Lung (tissue), 12 donors: ENCODE measurements around the gene CD163. TPM values are rescaled to one million over a fixed set of nuclear protein-coding genes. Genes with fewer than 3 reads are reported as not detected.

Experiments used
- ATAC-seq: fragments of 200-7000 bp; cut with Tn5 transposase; one replicate; pipeline ENCODE4 v1.9.1; 2020; ENCODE audit warnings: moderate number of reproducible peaks; ENCODE audit not compliant: insufficient read depth, low FRiP score
- DNase-seq, 3 donors: peaks; one replicate each; pipeline ENCODE4 v3.0.0-alpha.2; 2013 to 2017
- H3K27ac ChIP-seq, 2 donors: one replicate each; pipeline ENCODE4 v1.5.1; 2013; ENCODE audit warnings: mild to moderate bottlenecking in 2 of 2, moderate library complexity in 2 of 2, control low read depth in 1 of 2, inconsistent platforms in 1 of 2, low read depth in 1 of 2, low read length in 1 of 2
- H3K27me3 ChIP-seq, 3 donors: one replicate each; pipeline ENCODE4 v1.5.1; 2013; ENCODE audit warnings: low read length in 2 of 3; ENCODE audit not compliant: control insufficient read depth in 3 of 3, insufficient read depth in 3 of 3
- H3K36me3 ChIP-seq, 4 donors: one replicate each; pipeline ENCODE4 v1.5.1; 2013; ENCODE audit warnings: low read length in 4 of 4, mild to moderate bottlenecking in 1 of 4, moderate library complexity in 1 of 4; ENCODE audit not compliant: control insufficient read depth in 4 of 4, insufficient read depth in 4 of 4
- H3K4me1 ChIP-seq, 5 donors: one replicate each; pipeline ENCODE4 v1.5.1; 2013; ENCODE audit warnings: low read length in 5 of 5, mild to moderate bottlenecking in 2 of 5, moderate library complexity in 1 of 5; ENCODE audit not compliant: control insufficient read depth in 5 of 5, insufficient read depth in 5 of 5
- H3K4me3 ChIP-seq: one replicate; pipeline ENCODE4 v1.5.1; 2013; ENCODE audit warnings: mild to moderate bottlenecking, control low read depth, moderate library complexity
- H3K9ac ChIP-seq, 2 donors: one replicate each; pipeline ENCODE4 v1.5.1; 2013; ENCODE audit warnings: low read length in 2 of 2, control low read depth in 1 of 2; ENCODE audit not compliant: insufficient read depth in 1 of 2
- H3K9me3 ChIP-seq, 4 donors: one replicate each; pipeline ENCODE4 v1.5.1; 2013; ENCODE audit warnings: low read length in 3 of 4, mild to moderate bottlenecking in 1 of 4, moderate library complexity in 1 of 4; ENCODE audit not compliant: control insufficient read depth in 4 of 4, insufficient read depth in 3 of 4
- WGBS, 2 donors: extraction: QIAGEN DNeasy Blood & Tissue Kit; methylation state at CpG; one replicate each; pipeline ENCODE4 v1.1.7; 2013; 5-methylcytosine and 5-hydroxymethylcytosine counted together
- polyA plus RNA-seq, 2 donors: library from polyadenylated mRNA; stranded (reverse); fragments of 200-250 nt; gene quantifications; one replicate each; pipeline ENCODE4 v1.2.1, GENCODE V29; 2013
- total RNA-seq, 2 donors: library from RNA; depleted of rRNA in 1 of 2; stranded (reverse); fragments of >200 nt in 1 of 2; gene quantifications; one replicate each; pipeline ENCODE4 v1.2.1, GENCODE V29; 2014 to 2021
- TF ChIP-seq, protein P1 (sequence below): IDR thresholded peaks from 2 replicates; pipeline ENCODE4 v1.5.1; 2012; ENCODE audit warnings: mild to moderate bottlenecking; ENCODE audit errors: control extremely low read depth, extremely low read depth
- donor health status: control.
- donor health status: control.
- donor health status: Bipolar disorder and iron deficiency.
- donor health status: healthy.
- donor health status: DM: yes; HTN: yes; CAD: no.

CD163 gene
- total and polyA plus RNA-seq, 4 donors, result 41.5 to 1,601 (median 348) TPM

DNA sequence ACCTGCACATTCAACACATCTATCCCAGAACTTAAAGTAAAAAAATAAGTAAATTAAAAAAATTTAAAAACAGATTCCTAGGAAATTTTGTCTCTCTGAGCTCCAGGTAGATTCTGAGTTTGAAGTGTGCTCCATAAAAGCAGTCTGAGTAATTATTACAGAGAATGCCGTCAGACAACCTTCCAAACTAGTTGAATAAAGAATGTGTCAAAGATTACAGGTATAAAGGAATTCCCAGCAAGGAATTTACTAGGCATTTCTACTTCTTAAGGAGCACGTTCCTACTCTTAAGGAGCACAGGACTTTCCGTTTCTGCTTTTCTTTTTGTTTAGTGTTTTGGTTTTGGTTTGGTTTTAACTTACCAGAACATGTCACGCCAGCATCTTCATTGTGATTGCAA is 7.1 kb downstream of the CD163 start:
- no peak overlapping the region for H3K4me3 ChIP-seq
- H3K27ac ChIP-seq, result no peak overlapping the region
- no peaks in the 10 kb centered on the region for H3K36me3 ChIP-seq

DNA sequence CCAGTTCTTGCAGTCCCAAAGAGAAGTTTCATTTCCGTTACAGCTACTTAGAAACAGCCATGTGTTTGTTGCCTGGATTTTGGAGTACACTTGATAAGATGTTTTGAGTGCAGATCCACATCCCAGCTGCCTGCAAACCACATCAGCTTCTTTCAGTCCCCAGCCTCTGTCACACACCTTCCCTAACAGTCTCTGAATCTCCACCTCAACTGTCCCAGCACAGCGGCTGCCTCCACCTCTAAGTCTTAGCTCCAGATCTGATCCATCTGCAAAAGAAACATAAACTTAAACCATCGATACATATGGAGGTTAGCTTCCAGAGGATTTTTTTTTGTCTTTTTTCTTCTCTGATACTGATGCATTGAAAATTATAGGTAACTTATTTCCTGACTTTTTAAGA is 8.4 kb downstream of the CD163 start:
- H3K4me1 ChIP-seq, result no peaks in the 10 kb centered on the region
- ATAC-seq, result no peak
- H3K4me3 ChIP-seq, result no peak overlapping the region
- TF ChIP-seq, protein P1, sequence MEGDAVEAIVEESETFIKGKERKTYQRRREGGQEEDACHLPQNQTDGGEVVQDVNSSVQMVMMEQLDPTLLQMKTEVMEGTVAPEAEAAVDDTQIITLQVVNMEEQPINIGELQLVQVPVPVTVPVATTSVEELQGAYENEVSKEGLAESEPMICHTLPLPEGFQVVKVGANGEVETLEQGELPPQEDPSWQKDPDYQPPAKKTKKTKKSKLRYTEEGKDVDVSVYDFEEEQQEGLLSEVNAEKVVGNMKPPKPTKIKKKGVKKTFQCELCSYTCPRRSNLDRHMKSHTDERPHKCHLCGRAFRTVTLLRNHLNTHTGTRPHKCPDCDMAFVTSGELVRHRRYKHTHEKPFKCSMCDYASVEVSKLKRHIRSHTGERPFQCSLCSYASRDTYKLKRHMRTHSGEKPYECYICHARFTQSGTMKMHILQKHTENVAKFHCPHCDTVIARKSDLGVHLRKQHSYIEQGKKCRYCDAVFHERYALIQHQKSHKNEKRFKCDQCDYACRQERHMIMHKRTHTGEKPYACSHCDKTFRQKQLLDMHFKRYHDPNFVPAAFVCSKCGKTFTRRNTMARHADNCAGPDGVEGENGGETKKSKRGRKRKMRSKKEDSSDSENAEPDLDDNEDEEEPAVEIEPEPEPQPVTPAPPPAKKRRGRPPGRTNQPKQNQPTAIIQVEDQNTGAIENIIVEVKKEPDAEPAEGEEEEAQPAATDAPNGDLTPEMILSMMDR, result no peak
- no peaks in the 10 kb centered on the region for H3K9me3 ChIP-seq
- DNase-seq, result no peak
- 88 to 94% methylated on average over 3 of the region's 3 CpGs for WGBS, 2 donors
- H3K27me3 ChIP-seq, result no peaks in the 10 kb centered on the region
- H3K27ac ChIP-seq, result no peak overlapping the region
- H3K9ac ChIP-seq, result no peak overlapping the region
- H3K36me3 ChIP-seq, result no peaks in the 10 kb centered on the region

More for the DNA sequence above, 7.1 kb downstream of the CD163 start:
- 59 to 80% methylated on average over 4 of the region's 4 CpGs for WGBS, 2 donors
- Histone ChIP-seq H3K4me1 (no peaks in the 10 kb centered on the region), H3K9me3 (no peaks in the 10 kb centered on the region), H3K9ac (no peak overlapping the region), H3K27me3 (no peaks in the 10 kb centered on the region)
- DNase-seq (peak in 2 of 3 donors; percentile 17 to 57), ATAC-seq (no peak)
- TF ChIP-seq, protein P1, result no peak

DNA sequence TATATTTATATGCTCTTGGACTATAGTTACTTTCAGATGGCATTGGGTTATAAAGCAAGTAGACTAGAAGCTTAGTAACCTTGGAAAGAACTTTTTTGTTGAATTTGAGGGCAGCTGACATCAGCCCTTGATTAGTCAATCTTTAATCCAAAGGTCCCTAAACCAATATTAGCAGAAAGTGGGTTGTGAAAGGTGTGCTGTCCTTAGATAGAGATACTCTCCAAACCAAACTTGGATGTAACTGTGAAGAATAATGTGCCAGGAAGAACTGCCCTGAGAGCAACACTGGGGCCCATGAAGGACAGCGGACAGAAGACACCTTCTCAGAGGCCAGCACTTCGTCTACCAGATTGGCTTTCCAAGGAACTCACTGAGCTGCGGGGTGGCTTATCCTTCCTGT is 10.6 kb downstream of the CD163 start:
- no peak for DNase-seq
- WGBS, 2 donors, result 87 to 96% methylated on average over 3 of the region's 3 CpGs
- Histone ChIP-seq H3K27ac (no peak overlapping the region), H3K4me1 (no peaks in the 10 kb centered on the region), H3K36me3 (no peaks in the 10 kb centered on the region), H3K9ac (no peak overlapping the region), H3K27me3 (no peaks in the 10 kb centered on the region), H3K4me3 (no peak overlapping the region), H3K9me3 (no peaks in the 10 kb centered on the region)
- TF ChIP-seq, protein P1, result no peak
- ATAC-seq, result no peak

DNA sequence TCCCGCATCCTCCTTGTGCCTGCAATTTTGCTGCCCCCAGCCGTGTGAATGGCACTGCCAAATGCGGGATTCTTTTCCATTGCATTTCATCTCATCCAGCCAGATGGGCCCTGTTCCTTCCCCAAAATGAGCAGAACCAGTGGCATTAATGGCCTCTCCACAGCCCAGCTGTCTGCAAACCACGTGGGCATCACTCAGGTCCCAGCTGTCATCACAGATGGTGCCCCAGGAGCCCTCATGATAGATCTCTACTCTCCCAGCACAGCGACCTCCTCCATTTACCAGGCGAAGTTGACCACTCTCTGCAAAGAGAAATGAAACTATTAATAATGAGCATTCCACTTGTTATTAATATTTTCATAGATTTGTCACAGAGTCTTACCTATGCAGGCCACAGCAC is 17.1 kb downstream of the CD163 start:
- no peak for DNase-seq
- Histone ChIP-seq H3K9me3 (no peaks in the 10 kb centered on the region), H3K4me1 (no peaks in the 10 kb centered on the region), H3K27me3 (no peaks in the 10 kb centered on the region), H3K27ac (no peak overlapping the region), H3K9ac (no peak overlapping the region), H3K36me3 (peaks cover 0 to 2% (median 0%) of the 10 kb centered on the region in 4 donors), H3K4me3 (no peak overlapping the region)
- 83 to 90% methylated on average over 6 of the region's 6 CpGs for WGBS, 2 donors
- TF ChIP-seq, protein P1, result no peak
- no peak for ATAC-seq
